Keratinocyte (primary cell): ENCODE results near the gene KLHL1. TPM values are rescaled to one million over a fixed set of nuclear protein-coding genes. Genes with fewer than 3 reads are reported as not detected.

Source experiments
- DNase-seq: peaks from one replicate; pipeline ENCODE4 v3.0.0-alpha.2; 2011; ENCODE audit warnings: low read depth, missing footprints, low spot score
- FAIRE-seq: peaks from 2 replicates; lab custom pipeline; 2011; peaks lifted over from hg19 to GRCh38; lab: Jason Lieb, UNC
- H2AFZ ChIP-seq: 2 replicates; pipeline ENCODE4 v1.6.0; 2012; ENCODE audit warnings: low read length, control low read depth, inconsistent platforms; ENCODE audit not compliant: control insufficient read depth
- H3K27ac ChIP-seq: 2 replicates; pipeline ENCODE4 v1.5.1; 2011; ENCODE audit warnings: low read length; ENCODE audit not compliant: control insufficient read depth, insufficient read depth
- H3K27me3 ChIP-seq: 3 replicates; pipeline ENCODE4 v1.6.0; 2011; ENCODE audit warnings: low read length; ENCODE audit not compliant: control insufficient read depth, insufficient read depth; ENCODE audit errors: extremely low read depth
- H3K36me3 ChIP-seq, 2 experiments: 2 replicates in 1 of 2; 3 replicates in 1 of 2; pipeline ENCODE4 v1.5.1; 2011; ENCODE audit warnings: low read length in 2 of 2, mild to moderate bottlenecking in 1 of 2; ENCODE audit not compliant: control insufficient read depth in 2 of 2, insufficient read depth in 2 of 2; ENCODE audit errors: extremely low read depth in 1 of 2
- H3K4me1 ChIP-seq: 3 replicates; pipeline ENCODE4 v1.5.1; 2011; ENCODE audit warnings: low read length; ENCODE audit not compliant: control insufficient read depth, insufficient read depth; ENCODE audit errors: extremely low read depth
- H3K4me2 ChIP-seq: 3 replicates; pipeline ENCODE4 v1.6.0; 2011; ENCODE audit warnings: low read depth, low read length; ENCODE audit not compliant: control insufficient read depth, insufficient read depth; ENCODE audit errors: extremely low read depth
- H3K4me3 ChIP-seq, 3 experiments: fragments of 200-600 bp in 1 of 3; sonication (generic) in 1 of 3; 2 replicates in 2 of 3; 3 replicates in 1 of 3; pipeline ENCODE4 v1.5.1; 2011 to 2016; ENCODE audit warnings: low read length in 3 of 3, mild to moderate bottlenecking in 3 of 3, control low read depth in 2 of 3, inconsistent platforms in 1 of 3, low read depth in 1 of 3, mixed read lengths in 1 of 3, mixed run types in 1 of 3, moderate library complexity in 1 of 3; ENCODE audit not compliant: control insufficient read depth in 2 of 3, insufficient read depth in 2 of 3; ENCODE audit errors: extremely low read depth in 1 of 3
- H3K79me2 ChIP-seq: 2 replicates; pipeline ENCODE4 v1.6.0; 2012; ENCODE audit warnings: low read length; ENCODE audit not compliant: control insufficient read depth, insufficient read depth
- H3K9ac ChIP-seq: 3 replicates; pipeline ENCODE4 v1.6.0; 2011; ENCODE audit warnings: low read length; ENCODE audit not compliant: control insufficient read depth, insufficient read depth; ENCODE audit errors: extremely low read depth
- H3K9me1 ChIP-seq: 3 replicates; pipeline ENCODE4 v1.6.0; 2011; ENCODE audit warnings: low read length; ENCODE audit not compliant: control insufficient read depth, insufficient read depth; ENCODE audit errors: extremely low read depth
- H3K9me3 ChIP-seq: 2 replicates; pipeline ENCODE4 v1.5.1; 2012; ENCODE audit warnings: low read depth, low read length; ENCODE audit not compliant: control insufficient read depth
- H4K20me1 ChIP-seq: 3 replicates; pipeline ENCODE4 v1.6.0; 2011; ENCODE audit warnings: low read length; ENCODE audit not compliant: control insufficient read depth, insufficient read depth; ENCODE audit errors: extremely low read depth
- CTCF ChIP-seq, 3 experiments: IDR thresholded peaks in 1 of 3; conservative IDR thresholded peaks in 1 of 3; optimal IDR thresholded peaks in 1 of 3; 2 replicates in 2 of 3; 3 replicates in 1 of 3; pipeline versions ENCODE3 to v1.5.1; 2011; ENCODE audit warnings: low read length in 3 of 3, mild to moderate bottlenecking in 3 of 3, moderate library complexity in 2 of 3, control low read depth in 1 of 3, inconsistent platforms in 1 of 3; ENCODE audit not compliant: insufficient read depth in 2 of 3; ENCODE audit errors: extremely low read depth in 1 of 3
- EZH2 ChIP-seq: IDR thresholded peaks from one replicate; pipeline ENCODE4 v1.6.1; 2012; ENCODE audit warnings: inconsistent platforms, mild to moderate bottlenecking, low read length, moderate library complexity
- dilution Hi-C: fragments of 300-500 bp; cut with MboI; formaldehyde crosslinking; loops from one replicate; pipeline ENCODE4 v1.7.0; 2020; ENCODE audit warnings: low sequenced_read_pairs; ENCODE audit not compliant: extremely low pct_ligation_motif_present
- polyA plus RNA-seq, 5 experiments: library from polyadenylated mRNA; depleted of rRNA in 3 of 5; stranded (reverse) in 3 of 5; stranded (forward) in 1 of 5; unstranded in 1 of 5; fragments of >200 nt; gene quantifications; 1 replicate in 1 of 5; 2 replicates in 3 of 5; 3 replicates in 1 of 5; pipeline versions ENCODE4 v1.2.1 to v1.2.3, GENCODE V29; 2011 to 2012; ENCODE audit warnings: missing spikeins in 2 of 5, low read depth in 1 of 5, low replicate concordance in 1 of 5

The KLHL1 gene
- polyA plus RNA-seq, 1 donor (not counting 4 experiments of a cell fraction or from before 2014, with no cell fraction given): not detected

GRCh38 chr13:69928262-69928661 is 180.0 kb downstream of the KLHL1 start:
- Histone ChIP-seq H3K9me3 (peaks cover 4% of the 10 kb centered on the region), H3K27ac (no peak overlapping the region)
- FAIRE-seq: no peak

DNA sequence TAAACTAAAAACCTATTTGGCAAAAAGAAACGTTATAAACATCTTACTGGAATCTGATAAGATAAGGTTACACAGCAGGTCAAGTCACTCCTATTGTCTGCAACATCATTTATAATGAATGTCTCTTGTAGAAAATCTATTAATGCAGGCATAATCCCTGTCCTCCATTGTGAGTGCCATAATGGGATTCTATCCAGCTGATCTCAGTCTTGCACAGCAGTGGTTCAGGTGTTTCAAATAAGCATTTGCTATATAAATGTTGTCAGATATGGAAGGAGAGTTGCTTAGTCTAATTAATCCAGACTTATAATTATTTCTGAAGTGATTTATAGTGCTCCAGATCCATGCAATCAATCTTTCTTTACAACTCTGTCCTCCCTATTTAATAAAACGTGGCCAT is 187.1 kb downstream of the KLHL1 start:
- no peak overlapping the region for H3K27ac ChIP-seq
- no peaks in the 10 kb centered on the region for H3K9me1 ChIP-seq
- FAIRE-seq: no peak
- no peak overlapping the region for H2AFZ ChIP-seq
- H3K36me3 ChIP-seq: no peaks in the 10 kb centered on the region
- dilution Hi-C loops: no loop called here
- no peak for DNase-seq
- H4K20me1 ChIP-seq: no peaks in the 10 kb centered on the region
- no peak overlapping the region for H3K4me2 ChIP-seq
- TF ChIP-seq CTCF (optimal IDR thresholded peaks at IDR 0.05 in 1 of 3, IDR thresholded peaks at IDR 0.05 in 1 of 3, conservative IDR thresholded peaks at IDR 0.05 in 1 of 3; ENCODE audit: extremely low read depth in 1 of 3, insufficient read depth in 2 of 3, low read length in 3 of 3) (no peak), EZH2 (no peak)
- H3K9ac ChIP-seq: no peak overlapping the region
- no peaks in the 10 kb centered on the region for H3K79me2 ChIP-seq
- H3K9me3 ChIP-seq: peaks cover 4% of the 10 kb centered on the region
- H3K4me3 ChIP-seq: no peak overlapping the region
- no peaks in the 10 kb centered on the region for H3K27me3 ChIP-seq
- H3K4me1 ChIP-seq: no peaks in the 10 kb centered on the region

More at GRCh38 chr13:69928262-69928661, 180.0 kb downstream of the KLHL1 start:
- H3K4me2 ChIP-seq: no peak overlapping the region
- no peak for DNase-seq
- no peaks in the 10 kb centered on the region for H3K4me1 ChIP-seq
- H3K79me2 ChIP-seq: no peaks in the 10 kb centered on the region
- dilution Hi-C loops: no loop called here
- H4K20me1 ChIP-seq: no peaks in the 10 kb centered on the region
- no peaks in the 10 kb centered on the region for H3K9me1 ChIP-seq
- no peak overlapping the region for H2AFZ ChIP-seq
- H3K9ac ChIP-seq: no peak overlapping the region
- H3K27me3 ChIP-seq: no peaks in the 10 kb centered on the region
- TF ChIP-seq CTCF (optimal IDR thresholded peaks at IDR 0.05 in 1 of 3, IDR thresholded peaks at IDR 0.05 in 1 of 3, conservative IDR thresholded peaks at IDR 0.05 in 1 of 3; ENCODE audit: extremely low read depth in 1 of 3, insufficient read depth in 2 of 3, low read length in 3 of 3) (no peak), EZH2 (no peak)
- no peaks in the 10 kb centered on the region for H3K36me3 ChIP-seq
- no peak overlapping the region for H3K4me3 ChIP-seq
